ENCODE measurements around the gene RS1.

Gene RS1

DNA sequence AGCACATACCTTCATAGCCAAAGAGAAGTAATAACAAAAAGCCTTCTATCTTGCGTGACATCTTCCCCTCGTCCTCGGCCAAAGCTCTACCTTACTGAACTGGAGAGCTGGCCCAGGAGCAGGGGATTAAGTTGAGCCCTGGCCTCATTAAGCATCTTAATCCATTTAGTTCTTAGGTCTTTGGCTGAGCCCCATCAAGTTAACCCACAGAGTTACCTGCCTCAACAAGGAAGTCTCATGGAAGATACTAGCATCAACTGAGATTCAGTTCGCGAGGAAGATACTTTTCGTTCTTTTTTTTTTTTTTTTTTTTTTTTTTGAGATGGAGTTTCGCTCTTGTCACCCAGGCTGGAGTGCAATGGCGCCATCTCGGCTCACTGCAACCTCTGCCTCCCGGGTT lies at the start of gene RS1:
Gene RS1, minus strand, starts transcription at position 101 of the 400 bp plus-strand sequence. Its CDS starts 40 bp downstream, at position 61.
- no peak for DNase-seq (ENCODE audit: low spot score)

DNA sequence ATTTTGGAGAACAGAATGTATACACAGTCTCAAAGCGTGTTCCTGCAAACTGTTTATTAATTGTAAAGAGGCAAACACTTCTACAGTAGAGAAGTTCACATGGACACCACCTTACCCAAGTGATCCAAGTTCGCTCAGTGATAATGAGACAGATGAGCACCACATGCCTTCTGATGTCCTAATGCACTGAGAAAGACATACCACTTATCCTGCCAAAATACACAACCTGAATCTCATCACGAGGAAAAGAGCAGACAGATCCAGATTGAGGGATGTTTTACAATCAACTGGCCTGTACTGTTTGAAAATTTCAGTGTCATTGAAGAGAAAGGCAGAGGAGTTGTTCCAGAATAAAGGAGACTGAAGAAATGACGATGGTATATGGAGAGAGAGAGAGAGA lies 47.9 kb upstream of the RS1 start:
- no peak for DNase-seq (ENCODE audit: low spot score)

DNA sequence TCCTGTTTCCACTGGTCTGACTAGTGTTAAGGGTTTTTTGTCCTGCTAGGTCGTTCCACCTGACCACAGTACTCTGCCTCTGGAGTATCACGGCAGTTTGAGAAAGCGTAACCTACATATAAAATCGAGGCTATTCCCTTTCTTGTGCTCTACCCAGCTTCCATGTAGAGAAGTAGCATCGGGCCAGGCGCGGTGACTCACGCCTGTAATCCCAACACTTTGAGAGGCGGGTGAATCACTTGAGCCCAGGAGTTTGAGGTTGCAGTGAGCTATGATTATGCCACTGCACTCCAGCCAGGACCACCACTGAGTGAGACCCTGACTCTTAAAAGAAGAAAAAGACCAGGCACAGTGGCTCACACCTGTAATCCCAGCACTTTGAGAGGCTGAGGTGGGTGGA lies 43.0 kb upstream of the RS1 start:
- no peak for DNase-seq (ENCODE audit: low spot score)

DNA sequence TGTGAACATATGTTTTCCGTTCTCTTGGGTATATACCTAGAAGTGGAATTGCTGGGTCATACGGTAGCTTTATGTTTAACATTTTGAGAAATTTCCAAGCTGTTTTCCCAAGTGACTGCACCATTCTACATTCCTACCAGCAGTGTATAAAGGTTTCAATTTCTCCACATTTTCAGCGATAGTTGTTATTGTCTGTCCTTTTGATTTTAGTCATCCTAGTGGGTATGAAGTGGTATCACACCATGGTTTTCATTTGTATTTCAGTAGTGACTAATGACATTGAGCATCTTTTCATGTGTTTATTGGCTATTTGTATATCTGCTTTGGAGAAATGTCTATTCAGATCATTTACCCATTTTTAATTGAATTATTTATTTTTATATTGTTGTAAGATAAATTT lies 37.9 kb upstream of the RS1 start:
- DNase-seq (ENCODE audit: low spot score), result no peak

DNA sequence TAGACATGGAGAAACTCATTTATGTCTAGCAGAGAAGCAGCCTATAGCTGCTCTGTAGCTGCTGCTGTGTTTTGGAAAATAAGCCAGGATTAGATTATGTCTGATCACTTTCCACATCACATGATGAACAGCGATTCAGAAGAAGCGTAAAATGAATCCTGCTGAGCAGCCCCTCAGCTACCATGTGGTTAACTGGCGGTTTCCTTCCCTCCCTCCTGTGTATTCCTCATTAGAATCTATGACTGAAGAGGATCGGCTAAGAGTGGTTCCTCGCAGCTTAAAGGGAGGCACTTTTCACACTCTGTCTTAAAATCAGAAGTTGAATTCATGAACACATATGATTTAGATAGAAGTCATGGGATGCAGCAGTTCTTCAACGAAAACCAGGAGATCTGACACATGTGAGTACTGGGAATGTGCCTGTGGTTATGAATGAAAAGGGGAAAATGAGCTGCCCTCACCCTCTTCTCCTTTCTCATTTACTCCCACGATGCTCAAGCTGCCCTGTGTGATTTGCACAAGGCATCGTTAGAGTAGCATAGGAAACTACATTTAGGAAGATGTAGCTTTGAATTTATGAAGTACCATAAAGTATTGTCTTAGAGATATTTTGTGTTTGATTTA lies 35.6 kb upstream of the RS1 start, which contains the start of gene PPEF1:
Gene PPEF1, plus strand, starts transcription at position 220 of the 624 bp plus-strand sequence. Its CDS starts 136 bp downstream, at position 356.
- no peak for DNase-seq (ENCODE audit: low spot score)

DNA sequence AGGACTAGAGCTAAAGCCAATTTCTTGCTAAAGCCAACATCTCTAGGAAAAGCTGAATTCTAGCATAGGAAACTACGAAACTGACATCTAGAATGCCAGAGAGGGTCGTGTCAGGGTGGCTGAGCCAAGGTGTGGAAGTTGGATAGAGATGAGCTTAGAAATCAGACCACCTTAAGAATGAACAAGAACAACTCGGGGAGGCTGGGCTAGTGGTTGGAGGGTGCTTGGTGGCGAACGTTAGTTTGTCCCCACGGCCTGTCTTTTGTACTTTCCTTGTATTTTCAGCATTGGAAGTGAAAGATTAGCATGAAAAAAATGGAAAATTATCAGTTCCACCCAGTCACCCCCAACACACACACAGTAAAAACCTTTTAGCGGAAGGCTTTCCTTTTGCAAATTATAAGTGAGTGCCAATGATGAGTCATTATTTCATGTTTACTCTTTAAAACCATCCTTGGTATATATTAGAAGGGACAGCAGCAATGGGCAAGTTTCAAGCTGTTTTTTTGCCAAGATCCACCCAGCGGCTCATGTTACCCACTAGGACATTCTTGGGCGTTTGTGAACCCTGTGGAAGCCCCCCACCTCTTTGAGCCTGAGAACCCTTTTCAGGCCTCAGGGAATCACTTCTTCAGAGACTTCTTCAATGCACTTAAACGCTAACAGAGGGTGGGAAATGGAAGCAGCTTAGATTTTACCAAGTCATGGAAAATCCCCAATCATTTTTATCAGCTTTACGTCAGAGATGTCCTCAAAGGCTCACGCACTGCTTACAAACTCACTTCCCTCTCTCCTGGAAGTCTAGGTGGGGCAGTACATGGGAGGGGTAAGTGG lies 30.7 kb upstream of the RS1 start:
- DNase-seq (ENCODE audit: low spot score), result no peak

DNA sequence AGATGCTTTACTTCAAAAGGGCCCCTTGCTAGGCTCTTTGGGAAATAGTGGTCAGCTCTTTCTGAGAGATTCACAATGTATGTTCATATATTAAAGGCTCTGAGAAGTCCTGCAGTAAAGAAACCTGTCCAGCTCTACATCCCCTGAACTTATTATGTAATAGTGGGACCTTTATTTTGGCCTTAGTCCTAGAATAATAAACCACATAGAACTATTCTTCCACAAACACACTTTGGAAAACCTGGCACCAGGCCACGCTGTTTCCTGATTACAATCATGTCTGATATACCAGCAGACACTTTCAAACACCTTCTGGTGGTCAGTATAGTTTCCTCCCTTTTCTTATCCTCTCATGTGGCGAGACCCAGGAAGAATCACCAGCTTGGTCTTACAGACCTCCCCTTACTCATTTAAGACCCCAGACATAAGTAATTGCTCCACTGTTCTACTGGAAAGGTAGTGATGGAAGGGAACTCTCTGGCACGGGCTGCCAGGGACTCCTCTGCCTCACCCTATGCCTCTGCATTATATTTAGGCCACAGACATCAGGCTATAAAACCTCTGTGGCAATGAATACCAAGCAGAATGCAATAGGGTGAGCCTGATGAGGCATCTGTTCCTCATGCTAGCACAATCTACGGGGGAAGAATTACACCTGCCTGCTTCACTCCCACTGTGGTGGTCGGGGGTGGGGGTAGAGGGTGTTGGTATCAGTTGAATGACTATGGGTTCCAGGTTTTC lies 29.9 kb upstream of the RS1 start:
- no peak for DNase-seq (ENCODE audit: low spot score)

DNA sequence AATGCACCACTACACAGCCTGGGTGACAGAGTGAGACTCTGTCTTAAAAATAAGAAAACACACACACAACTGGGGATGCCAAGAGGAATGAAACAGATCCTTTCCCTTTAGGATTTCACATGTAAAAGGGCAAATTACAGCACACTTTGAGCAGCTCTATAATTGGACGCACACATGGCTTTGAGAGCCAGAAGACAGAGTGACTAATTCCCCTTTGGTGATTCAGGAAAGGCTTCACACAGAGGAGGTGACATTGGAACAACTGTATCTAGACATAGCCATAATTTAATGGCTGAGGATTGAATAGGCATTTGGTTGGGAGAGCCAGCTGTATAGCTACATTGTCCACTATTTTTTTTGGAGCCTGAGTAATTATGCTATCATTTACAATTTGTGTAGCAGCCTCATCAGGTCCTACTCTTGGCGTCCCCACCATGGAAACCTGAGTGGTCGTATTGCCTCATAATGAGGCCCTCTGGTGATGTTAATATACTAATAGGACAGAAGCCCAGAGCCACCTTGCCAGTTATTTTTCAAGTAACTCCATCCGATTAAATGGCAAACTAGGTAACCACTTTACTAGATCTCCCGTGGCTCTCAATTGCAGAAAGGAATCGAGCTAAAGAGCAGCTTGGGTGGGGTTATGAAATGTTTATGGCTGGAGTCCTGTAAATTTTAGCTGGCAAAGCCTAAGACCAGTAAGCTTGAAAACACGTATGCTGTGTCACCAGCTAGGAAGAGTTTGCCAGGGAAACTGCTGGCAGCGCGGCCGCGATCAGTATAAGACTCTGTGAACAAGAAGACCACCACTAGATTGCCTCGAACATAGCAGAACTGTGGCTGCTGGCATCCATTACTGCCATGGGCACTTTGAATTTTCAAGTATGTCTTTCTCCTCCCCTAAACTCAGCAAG lies 27.1 kb upstream of the RS1 start:
- DNase-seq (ENCODE audit: low spot score), result no peak

DNA sequence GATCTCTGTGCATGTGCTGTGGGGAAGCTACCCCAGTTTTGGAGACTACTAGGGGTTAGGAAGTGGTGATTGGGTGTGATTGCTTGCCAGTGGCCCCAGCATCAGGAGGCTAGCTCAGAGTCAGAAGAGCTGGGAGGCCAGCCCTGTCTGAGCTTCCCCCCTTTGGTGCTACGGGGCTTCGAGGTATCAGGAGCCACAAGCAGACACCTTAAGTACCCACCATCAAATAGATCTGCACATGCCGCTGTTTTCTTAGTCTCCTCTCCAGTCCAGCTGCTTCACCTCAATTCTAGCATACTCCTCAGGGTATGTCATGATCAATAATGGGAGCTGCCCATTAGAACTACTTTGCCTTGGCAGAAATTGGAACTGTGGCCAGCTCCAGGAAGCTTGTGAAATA lies 24.7 kb upstream of the RS1 start:
- DNase-seq (ENCODE audit: low spot score), result no peak

DNA sequence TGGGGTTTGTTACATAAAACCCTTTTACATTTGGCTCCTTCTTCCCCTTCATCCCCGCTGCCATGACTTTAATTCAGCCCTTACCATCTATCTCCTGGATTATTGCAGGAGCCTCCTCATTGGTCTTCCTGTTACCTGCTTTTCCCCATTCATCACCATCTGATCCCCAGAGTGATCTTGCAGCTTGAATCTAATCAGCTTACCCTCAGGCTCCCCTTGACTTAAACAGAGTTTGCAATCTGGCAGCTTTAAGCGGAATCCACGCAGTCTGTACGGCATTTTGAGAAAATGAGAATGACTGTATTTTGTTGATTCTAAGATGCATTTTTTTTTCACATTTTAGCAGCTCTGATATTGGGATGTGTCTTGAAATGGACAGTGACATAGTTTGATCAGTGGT lies 20.6 kb upstream of the RS1 start:
- no peak for DNase-seq (ENCODE audit: low spot score)

DNA sequence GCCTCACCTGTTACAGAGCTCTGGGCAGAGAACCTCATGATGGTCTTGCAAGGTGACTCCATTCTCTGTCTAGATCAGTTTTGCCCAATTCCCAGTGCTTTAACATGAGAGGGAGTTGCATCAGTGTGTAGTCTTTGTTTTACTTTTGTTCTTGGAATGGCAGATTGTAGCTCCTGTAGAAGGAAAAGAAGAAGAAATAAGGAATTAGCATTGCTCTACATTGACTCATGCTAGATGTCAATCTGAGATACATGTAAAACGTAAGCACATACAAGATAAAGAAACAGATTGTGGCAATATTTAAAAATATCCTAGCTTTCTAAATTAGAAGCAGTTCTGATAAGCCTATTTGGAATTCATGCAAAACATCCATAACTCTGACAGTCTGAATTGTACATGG lies 19.5 kb upstream of the RS1 start:
- DNase-seq (ENCODE audit: low spot score), result no peak

DNA sequence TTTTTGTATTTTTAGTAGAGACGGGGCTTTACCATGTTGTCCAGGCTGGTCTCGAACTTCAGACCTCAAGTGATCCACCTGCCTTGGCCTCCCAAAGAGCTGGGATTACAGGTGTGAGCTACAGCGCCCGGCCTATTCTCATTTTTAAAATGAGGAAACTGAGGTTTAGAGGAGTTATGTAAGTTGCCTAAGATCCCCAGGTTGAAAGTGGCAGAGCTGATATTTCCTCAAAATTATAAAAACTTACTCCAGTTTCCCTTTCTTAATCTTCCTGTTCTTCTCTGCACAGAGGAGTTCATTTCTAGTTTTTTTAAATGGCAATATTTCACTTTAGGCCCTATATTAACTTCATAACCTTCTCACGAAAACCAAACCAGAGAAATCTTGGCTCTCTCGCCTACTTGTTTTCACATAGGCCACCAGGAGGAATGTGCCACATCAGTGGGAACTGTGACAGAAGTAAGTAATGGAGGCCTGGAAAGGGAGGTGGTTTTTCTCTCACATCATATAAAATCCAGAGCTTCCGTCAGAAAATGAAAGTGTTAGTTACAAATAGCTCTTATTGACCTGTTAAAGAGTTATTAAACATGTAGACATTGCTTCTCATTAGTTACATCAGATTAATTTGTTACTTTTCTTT lies 16.1 kb upstream of the RS1 start:
- DNase-seq (ENCODE audit: low spot score), result no peak

DNA sequence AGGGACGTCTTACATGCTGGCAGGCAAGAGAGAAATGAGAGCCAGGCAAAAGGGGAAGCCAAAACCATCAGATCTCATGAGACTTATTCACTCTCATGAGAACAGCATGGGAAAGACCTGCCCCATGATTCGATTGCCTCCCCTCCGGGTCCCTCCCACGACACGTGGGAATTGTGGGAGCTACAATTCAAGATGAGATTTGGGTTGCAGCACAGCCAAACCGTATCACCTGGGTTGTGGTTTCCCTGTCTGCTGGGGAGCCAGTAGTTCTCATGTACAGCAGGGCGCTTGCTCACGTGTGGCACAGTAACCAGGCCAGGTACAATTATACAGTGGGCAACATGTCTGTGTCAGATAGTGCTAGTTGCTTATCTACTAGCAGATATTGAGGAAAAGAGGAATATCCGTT lies 11.1 kb upstream of the RS1 start:
- DNase-seq (ENCODE audit: low spot score), result no peak

DNA sequence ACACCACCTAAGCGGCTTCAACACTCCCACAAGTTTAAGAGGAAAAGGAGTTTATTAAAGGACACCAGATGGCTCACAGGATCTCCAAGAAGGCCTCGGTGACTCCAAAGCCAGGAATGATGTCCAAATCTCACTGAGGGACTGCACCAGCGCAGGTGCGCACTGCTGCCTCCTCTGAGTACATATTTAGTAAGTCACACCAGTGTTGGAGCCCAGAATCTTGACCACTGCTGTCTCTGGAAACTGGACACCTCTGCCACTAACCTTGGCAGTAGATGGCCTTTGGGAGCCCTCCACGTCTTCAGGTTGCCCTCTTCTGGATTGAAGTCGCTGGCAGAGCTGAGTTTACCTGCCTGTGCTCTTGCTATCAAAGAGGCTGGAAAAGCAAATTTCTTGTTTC lies 10.1 kb upstream of the RS1 start:
- DNase-seq (ENCODE audit: low spot score), result no peak

DNA sequence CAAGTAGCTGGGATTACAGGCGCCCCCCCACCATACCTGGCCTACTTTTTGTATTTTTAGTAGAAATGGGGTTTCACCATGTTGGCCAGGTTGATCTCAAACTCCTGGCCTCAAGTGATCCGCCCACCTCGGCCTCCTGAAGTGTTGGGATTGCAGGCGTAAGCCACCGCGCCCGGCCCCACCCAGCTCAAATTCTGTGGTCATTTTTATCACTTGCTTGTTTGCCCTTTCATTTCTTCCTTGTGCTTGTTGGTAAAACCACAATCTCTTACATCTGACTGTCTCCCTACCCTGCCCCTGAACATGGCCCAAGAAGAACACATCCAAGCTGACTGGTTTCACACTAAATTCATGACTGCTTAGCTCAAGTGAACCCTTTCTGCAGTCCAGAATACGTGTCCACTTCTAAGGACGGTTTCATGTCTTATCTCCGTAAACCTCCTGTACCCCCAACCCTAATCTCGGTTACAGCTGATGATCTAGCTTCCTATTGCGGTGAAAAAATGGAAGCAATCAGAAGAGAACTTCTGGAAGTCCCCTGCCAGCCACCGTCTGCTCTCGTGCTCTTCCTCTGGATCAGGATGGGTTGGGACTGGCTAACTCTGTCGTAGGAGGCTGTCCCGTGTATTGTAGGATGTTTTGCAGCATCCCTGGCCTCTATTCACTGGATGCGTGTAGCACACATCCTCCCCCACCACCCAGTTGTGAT lies 5.4 kb upstream of the RS1 start:
- DNase-seq (ENCODE audit: low spot score), result no peak

DNA sequence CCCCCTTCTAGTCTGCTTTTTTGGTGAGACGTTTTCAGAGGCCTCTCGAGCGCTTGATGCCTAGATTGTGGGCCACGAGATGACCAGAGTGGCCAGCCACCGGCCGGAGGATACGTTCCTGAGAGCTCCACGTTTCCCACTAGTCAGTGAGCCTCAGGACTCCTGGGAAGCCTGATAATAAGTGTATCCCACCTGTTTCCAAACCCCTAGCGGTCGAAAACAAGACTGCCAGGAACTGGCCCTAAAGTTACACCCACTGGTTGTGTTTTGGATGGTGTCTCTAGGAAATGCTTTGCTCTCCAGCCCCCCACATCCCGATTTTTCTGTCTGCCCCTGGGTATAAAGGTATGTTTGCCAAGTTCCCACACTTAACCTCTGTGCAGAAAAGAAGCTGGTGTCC lies 4.6 kb upstream of the RS1 start:
- DNase-seq (ENCODE audit: low spot score), result no peak

DNA sequence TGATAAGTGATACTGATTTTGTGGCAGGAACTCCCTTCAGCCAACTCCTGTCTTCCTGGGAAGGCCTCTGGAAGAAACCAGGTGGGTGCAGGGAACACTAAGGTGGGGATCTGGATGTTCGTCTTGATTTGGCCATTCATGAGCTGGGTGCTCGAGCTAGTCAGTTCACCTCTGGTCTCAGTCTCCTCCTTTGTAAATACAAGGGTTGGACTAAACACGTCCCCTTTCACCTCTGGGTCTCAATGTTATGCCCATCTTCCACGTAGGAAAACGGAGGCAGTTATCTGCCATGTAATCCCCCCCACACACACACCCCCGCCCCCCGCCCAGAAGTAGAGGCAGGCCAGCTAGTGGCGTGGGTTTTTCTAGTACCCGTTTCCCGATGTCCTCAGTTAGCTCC lies 4.1 kb upstream of the RS1 start:
- no peak for DNase-seq (ENCODE audit: low spot score)

DNA sequence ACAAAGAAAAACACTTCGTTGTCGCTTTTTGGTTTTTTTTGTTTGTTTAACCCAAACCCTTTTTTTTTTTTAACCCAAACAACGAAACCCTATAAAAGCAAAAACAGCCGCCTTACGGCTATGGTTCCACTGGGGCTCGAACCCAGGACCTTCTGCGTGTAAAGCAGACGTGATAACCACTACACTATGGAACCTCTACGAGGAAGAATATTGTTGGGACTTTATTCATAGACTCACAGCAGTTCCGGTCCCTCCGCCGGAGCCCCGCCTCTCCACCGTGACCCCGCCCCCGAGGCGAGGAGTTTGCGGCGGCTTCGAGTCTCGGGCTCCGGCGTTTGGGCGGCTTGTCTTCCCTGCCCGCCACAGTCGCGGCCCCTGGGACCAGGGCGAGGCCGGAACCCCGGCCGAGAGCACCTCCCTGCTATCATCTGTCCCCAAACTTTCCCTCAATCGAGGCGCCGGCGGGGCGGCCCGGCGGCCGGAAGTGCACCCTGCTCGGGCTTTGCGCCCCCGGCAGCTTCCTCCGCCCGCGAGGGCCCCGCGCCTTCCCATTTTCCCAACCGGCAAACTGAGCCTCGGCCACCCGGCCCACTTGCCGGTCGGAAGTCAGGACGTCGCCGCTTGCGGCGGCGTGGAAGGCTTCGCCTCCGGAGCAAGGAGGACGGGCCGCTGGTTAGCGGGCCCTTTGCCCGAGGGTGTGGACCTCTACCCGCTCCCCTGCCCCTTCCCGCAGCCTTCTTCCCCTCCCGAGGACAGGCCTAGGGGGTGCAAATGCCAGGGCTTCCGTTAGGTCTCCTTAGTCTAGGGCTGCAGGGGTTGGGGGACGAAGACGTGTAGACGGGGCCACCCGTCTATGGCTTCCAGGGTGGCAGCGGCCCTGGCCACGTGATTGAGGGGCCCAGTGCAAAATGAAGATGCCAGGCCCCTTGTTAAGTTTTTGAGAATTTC lies 3.2 kb upstream of the RS1 start:
- DNase-seq (ENCODE audit: low spot score), result peak; percentile 86

DNA sequence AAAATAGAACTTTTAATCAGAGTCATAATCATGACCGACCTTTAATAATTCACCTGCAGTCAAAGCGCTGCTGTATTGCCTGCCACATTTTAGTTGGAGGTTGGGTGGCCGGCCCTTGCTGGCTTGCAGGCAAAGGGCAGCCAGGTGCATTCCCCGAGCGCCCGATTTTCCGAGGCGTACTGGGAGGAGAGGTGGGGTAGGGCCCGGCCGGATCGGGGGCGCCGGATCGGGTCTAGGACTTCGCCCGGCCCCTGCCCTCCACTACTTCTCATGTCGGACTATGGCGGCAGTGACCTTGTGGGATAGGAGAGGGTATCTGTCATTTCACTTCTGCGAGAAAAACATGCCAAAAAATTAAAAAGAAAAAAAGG lies 2.5 kb upstream of the RS1 start:
- DNase-seq (ENCODE audit: low spot score), result peak; percentile 2

Data from CD4-positive, alpha-beta T cell treated with Interleukin-15 for 4 hours (primary cell).